Measurements from ENCODE around the gene MINDY2. TPM values are rescaled to one million over a fixed set of nuclear protein-coding genes. Genes with fewer than 3 reads are reported as not detected.

The MINDY2 gene
- total and polyA plus RNA-seq, 8 donors = 15.6 to 23.5 (median 16.8) TPM

GRCh38 chr15:58779554-58779953, 8.5 kb downstream of the MINDY2 start:
- DNase-seq = no peak
- TF ChIP-seq, protein P1, sequence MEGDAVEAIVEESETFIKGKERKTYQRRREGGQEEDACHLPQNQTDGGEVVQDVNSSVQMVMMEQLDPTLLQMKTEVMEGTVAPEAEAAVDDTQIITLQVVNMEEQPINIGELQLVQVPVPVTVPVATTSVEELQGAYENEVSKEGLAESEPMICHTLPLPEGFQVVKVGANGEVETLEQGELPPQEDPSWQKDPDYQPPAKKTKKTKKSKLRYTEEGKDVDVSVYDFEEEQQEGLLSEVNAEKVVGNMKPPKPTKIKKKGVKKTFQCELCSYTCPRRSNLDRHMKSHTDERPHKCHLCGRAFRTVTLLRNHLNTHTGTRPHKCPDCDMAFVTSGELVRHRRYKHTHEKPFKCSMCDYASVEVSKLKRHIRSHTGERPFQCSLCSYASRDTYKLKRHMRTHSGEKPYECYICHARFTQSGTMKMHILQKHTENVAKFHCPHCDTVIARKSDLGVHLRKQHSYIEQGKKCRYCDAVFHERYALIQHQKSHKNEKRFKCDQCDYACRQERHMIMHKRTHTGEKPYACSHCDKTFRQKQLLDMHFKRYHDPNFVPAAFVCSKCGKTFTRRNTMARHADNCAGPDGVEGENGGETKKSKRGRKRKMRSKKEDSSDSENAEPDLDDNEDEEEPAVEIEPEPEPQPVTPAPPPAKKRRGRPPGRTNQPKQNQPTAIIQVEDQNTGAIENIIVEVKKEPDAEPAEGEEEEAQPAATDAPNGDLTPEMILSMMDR (IDR thresholded peaks at IDR 0.05) = no peak
- Histone ChIP-seq H3K9me3 (no peaks in the 10 kb centered on the region), H3K27ac (no peak overlapping the region), H3K4me1 (peaks cover 0 to 16% of the 10 kb centered on the region in 2 donors), H3K36me3 (peaks cover 0 to 5% of the 10 kb centered on the region in 2 donors), H3K27me3 (no peaks in the 10 kb centered on the region), H3K4me3 (no peak overlapping the region)
- intact Hi-C loops (cut with DNase I) = no loop called here
- ATAC-seq = no peak

GRCh38 chr15:58785355-58785754, 14.3 kb downstream of the MINDY2 start:
- Histone ChIP-seq H3K9me3 (no peaks in the 10 kb centered on the region), H3K4me1 (no peaks in the 10 kb centered on the region), H3K27ac (peak overlapping the region in 1 of 2 donors; percentile 23), H3K4me3 (no peak overlapping the region), H3K36me3 (peaks cover 0 to 12% of the 10 kb centered on the region in 2 donors), H3K27me3 (no peaks in the 10 kb centered on the region)
- ATAC-seq (no peak), DNase-seq (peak in 1 of 4 donors; percentile 16)
- TF ChIP-seq, protein P1 (IDR thresholded peaks at IDR 0.05) = no peak
- intact Hi-C loops (cut with DNase I) = no loop called here

GRCh38 chr15:58788056-58788710, 17.1 kb downstream of the MINDY2 start:
- Histone ChIP-seq H3K27me3 (no peaks in the 10 kb centered on the region), H3K27ac (no peak overlapping the region), H3K36me3 (peaks cover 0 to 7% of the 10 kb centered on the region in 2 donors), H3K4me1 (no peaks in the 10 kb centered on the region), H3K9me3 (no peaks in the 10 kb centered on the region), H3K4me3 (no peak overlapping the region)
- ATAC-seq (no peak), DNase-seq (no peak)
- TF ChIP-seq, protein P1 (IDR thresholded peaks at IDR 0.05) = no peak
- intact Hi-C loops (cut with DNase I) = no loop called here

DNA sequence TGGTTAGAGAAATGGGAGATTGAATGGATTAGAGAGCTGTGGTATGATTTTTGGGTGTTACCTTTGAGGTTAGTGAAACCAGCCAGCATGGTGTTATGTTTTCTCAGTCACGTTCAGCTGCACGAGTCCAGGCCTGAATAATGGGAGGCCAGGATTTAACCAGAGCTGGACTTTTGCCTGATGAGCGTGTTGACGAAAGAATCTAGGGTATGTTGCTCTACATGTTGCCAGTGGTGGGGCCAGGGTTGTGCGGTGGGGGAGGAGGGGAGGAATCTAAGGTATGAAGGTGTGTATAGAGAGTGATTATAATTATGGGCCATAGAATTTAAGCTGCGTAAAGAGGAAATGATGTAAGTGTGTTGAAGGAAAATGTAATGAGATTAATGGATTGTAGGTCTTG, 22.8 kb downstream of the MINDY2 start:
- intact Hi-C loops (cut with DNase I) = no loop called here
- Histone ChIP-seq H3K27ac (no peak overlapping the region), H3K4me1 (no peaks in the 10 kb centered on the region), H3K9me3 (no peaks in the 10 kb centered on the region), H3K36me3 (peaks cover 0 to 5% of the 10 kb centered on the region in 2 donors), H3K27me3 (no peaks in the 10 kb centered on the region), H3K4me3 (no peak overlapping the region)
- TF ChIP-seq, protein P1 (IDR thresholded peaks at IDR 0.05) = no peak
- peak; percentile 62 for ATAC-seq
- peak in 2 of 4 donors; percentile 11 to 59 for DNase-seq

GRCh38 chr15:58795825-58796224, 24.7 kb downstream of the MINDY2 start:
- Histone ChIP-seq H3K36me3 (no peaks in the 10 kb centered on the region), H3K4me1 (no peaks in the 10 kb centered on the region), H3K27me3 (no peaks in the 10 kb centered on the region), H3K27ac (no peak overlapping the region), H3K4me3 (no peak overlapping the region), H3K9me3 (no peaks in the 10 kb centered on the region)
- ATAC-seq = no peak
- intact Hi-C loops (cut with DNase I) = no loop called here
- TF ChIP-seq, protein P1 (IDR thresholded peaks at IDR 0.05) = no peak
- no peak for DNase-seq

Measured in left lung (tissue), 10 donors.